RPMI8226 (cell line): ENCODE results near the gene TFB2M.

Experiments used
- DNase-seq: peaks from one replicate; pipeline ENCODE4 v3.0.0-alpha.2; 2015

TFB2M gene

DNA sequence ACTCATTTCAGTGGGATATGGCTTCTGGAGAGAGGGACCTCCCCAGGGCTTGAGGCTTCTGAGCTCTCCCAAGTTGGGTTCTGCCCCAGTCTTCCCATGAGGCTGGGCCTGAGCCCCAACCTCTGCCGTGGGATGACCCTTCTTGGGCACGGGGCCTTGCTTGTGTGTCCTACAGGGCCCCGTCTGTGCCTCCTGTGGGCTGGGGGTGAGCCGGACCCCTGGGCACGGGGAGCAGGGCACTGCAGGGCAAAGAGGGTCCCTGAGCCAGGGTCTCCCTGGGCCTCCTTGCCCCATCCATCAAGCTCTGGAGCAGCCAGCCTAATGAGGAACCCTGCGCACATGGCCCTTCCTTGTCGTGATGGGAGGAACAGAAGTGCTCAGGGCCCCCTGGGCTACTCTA is 53.8 kb downstream of the TFB2M start:
- DNase-seq: no peak

DNA sequence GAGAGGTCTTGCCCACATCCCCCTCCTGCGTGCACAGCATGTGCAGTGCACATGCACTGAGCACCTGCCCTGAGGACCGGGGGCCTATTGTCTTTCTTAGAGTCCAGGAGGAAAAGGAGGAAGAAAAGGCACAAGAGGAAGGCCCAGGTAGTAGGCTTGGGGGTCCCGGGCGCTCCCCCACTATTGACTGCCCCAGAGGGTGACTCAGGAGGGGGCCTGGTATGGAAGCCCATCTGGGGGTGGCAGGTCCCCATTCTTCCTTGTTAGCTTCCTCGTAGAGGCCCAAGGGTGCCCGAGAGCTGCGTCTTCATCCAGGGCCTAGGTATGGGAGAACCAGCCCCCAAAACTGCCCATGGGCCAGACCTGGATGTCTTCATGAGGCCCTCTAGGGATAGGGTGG is 54.9 kb downstream of the TFB2M start:
- no peak for DNase-seq

DNA sequence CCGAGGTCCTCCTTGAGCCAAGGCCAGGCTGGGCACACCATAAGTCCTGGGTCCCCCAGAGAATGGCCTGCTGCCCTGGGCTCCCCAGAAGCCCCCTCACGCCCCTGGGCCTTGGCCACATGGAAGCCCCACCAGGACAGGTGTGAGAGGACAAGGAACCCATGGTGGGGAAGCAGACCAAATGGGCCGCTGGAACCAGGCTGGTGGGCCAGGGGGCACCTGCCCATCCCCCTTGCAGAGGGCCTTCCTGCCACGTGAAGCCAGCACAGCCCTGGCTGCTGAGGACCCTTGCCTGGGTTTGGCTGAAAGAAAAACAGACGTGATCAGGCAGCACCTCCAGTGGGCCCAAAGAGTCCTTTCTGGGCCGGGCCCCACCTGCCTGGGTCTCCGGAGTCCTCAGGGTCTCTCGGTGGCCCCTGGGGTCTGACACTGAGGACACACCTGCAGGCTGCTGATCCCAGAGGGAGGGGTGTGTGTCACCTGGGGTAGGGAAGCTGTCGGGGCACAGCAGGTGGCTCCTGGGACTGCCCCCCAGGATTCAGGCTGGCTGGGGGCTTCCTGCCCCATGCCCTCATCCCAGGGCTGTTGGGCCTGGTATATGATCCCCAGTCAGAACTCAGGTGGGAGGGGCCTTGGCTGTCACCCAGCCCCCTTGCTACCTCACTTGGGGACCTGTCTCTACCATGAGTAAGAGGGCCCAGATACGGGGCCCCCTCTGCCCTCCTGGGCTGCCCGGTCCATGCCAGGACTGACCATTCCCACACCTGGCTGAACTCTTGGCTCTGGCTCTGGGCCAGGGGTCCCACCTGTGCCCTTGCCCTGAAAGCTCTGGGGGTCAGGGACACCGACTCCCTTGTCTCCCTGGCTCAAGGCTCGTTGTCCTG is 55.7 kb downstream of the TFB2M start:
- no peak for DNase-seq

DNA sequence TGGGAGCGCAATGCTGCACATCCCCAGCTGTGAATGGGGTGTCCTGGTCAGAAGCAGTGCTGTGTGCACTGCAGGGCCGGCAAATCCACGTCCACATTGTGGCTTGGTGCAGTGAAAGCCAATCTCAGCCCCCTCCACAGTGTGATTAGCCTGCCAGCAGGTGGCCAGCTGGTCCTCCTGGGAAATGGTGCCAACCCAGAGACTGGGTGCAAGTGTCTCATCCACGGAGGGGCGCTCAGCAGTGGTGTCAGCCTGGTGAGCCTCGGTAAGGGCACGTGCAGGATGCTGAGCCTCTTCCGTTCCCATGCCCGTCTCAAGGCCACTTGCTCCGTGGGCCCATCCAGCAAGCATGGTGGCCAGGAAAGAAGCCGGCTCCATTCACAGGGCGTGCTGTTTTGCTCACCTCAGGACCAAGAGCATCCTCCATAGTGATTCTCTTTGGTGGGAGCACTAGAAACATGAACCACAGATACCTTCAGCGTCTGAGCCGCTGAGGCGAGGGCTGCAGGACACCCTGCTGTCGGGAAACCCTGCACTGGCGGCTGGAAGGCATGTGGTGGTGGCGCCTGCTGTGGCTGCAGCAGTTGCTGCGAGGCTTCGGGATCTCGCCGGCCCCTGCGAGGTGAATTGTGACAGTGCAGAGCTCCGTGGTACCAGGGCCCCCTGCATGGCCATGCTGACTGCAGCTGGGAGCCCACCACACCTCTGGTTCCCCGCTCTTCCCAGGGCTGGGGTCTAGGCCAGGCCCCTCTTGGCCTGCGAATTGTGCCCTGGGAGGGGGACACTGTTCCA is 57.0 kb downstream of the TFB2M start:
- no peak for DNase-seq

DNA sequence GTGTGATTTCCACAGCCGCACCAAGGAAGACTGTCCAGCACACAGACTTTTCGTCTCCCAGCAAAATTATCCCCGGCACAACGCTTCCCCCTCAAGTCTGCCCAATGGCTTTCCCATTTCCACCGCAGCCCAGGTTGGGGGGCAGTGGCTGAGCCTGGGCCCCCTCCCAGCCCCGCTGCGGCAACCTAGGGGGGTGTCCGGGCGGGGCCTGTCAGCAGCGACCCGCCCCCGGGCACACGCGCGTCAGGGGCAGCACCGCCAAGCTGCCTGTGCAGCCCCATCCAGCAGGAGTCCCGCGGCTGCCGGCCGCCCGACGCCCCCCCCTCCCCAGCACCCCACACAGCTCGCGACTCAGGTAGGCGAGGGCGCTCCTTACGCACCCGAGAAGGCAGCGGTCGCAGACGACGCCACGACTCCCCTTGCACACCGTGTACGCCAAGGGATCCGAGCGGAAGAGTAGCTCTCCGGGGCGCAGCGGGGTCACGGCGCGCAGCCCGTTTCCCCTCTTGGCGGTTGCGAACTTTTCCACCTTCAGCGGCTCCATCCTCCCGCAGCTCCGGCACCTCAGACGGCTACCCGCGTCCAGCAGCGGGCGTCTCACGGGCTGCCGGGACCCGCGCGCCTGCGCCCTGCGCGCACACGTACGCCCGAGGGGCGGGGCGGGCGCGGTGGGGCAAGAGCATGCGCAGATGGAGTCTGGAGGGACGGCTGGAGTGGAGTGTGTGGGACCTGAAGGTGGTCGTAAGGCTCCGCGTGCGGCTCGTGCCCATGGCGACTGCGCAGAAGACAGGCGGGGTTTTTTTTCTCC is 59.2 kb downstream of the TFB2M start, which contains the start of gene SMYD3:
Gene SMYD3 (minus strand): TSS at position 606 of the 808 bp plus-strand sequence.
- peak; percentile 91 for DNase-seq

DNA sequence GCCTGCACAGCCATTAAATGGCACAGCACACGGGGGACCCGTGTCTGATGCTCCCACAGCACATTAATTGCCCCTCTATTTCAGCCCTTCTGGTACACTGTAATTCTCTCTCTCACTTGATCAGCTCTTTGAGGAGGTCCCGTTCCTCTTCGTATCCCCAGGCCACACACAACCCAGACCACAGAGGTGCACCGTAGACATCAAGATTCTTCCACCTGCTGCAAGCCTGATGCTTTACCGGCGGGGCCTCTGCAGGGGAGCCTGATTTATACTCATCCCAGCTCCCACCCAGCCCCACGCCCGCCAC is 59.7 kb downstream of the TFB2M start:
- no peak for DNase-seq

DNA sequence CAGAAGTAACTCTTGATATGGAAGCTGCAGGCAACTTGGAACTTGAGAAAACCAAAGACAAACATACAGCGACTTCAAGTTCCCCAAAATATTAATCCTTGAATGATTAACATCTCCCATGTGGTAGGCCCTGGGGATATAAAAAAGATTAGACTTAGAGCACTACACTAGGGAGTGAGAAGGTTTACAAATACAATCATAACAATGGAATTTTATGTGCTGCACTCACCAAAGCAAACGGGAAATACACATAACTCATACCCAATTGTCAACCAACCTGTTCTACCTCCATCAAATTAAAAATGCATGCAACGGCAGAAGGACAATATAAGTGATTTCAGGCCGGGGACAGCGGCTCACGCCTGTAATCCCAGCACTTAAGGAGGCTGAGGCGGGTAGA is 62.7 kb downstream of the TFB2M start:
- no peak for DNase-seq

DNA sequence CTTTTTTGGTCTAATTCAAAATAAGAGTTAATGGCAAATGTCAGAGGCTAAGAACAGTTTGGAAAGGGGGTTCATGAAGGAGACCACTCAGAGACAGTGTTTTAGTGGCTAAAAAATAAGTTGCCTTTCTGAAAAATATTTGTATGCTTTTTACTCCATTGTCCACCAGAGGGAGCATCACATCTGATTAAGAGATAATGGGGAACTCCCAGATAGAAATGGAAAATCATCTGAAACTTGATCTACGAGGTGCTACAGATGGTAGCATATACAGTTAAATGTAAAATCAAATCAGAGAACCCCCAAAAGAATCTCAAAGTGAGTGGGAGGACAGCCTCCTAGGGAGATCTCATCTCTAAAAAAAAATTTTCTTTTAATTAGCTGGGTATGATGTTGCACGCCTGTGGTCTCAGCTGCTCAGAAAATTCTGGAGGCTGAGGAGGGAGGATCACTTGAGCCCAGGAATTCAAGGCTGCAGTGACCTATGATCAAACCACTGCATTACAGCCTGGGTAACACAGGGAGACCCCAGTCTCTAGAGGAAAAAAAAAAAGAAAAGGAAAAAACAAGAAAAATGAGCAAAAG is 68.6 kb downstream of the TFB2M start:
- DNase-seq: peak; percentile 79

DNA sequence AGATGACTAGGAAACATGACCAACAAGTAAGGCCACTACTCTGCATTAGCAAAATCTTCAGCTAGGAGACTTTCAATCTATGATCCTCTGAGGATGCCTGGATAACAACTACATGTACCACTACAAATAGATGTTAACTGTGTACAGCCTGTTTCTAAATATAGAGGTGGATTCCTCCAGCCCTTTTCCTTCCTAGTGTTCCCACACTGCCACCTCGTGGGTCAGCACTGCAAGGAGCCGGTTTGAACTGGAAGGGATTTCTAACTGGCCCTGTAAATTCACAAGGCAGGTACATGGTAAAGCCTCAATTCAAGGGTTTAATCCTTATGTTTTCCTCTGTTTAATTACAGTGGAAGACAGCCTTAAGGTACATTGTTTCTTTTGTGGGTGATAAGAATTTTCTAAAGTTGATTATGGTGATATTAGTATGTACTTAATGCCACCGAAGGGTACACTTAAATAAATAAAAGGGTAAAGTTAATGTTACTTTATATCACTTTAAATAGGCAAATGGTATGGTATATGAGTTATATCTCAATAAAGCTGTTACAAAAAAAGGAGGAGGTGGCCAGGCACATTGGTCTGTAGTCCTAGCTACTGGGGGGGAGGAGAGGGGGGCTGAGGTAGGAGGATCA is 73.3 kb downstream of the TFB2M start:
- DNase-seq: peak; percentile 67

DNA sequence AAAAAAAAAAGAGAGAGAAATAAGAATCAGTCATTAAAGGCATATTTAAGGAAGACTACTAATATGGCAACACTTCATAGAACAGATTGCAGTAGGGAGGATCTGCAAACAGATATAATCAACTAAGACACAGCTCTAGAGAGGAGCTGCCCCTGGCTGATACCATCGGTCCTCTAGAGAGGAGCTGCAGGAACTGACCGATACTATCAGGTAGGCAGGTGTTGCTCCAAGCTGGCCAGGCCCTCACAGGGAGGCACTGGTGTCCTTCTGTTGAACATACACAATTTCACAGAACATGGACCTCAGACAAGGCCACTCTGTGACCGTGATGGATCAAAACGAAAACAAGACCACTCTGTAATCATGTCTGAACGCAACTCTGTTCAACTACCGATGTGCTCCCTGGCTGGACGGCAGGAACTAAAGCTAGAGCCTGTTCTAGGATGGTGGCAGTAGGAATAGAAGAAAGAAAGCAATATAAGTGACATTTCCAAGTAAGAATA is 74.5 kb downstream of the TFB2M start:
- DNase-seq: no peak
